HG03175 (cell line): ENCODE data around the gene FOXRED2.
"Not testable (repeated sequence)": the region's sequence is repeated elsewhere in the genome, so short reads cannot be mapped to it uniquely, and the experiment has no call there.

Source experiments
- ATAC-seq: cut with Tn5 transposase; IDR thresholded peaks from one replicate; pipeline ENCODE4 v1.9.1; 2021; ENCODE audit warnings: mild to moderate bottlenecking, moderate library complexity; ENCODE audit not compliant: unreplicated experiment

FOXRED2 gene

GRCh38 chr22:36506637-36507517, at the start of gene FOXRED2:
FOXRED2 (minus strand) TSS chr22:36507040; CDS start chr22:36506422, 618 bp downstream.
- peak; percentile 78 for ATAC-seq

- ATAC-seq = no peak
These were observed 47.3 kb upstream of the FOXRED2 start for GRCh38 chr22:36554098-36554497.

- no peak for ATAC-seq
These were observed 45.4 kb upstream of the FOXRED2 start for GRCh38 chr22:36552289-36552688.

GRCh38 chr22:36550701-36551495, 44.1 kb upstream of the FOXRED2 start:
- ATAC-seq = no peak

GRCh38 chr22:36549033-36549432, 42.2 kb upstream of the FOXRED2 start:
- no peak for ATAC-seq

GRCh38 chr22:36548606-36549005, 41.8 kb upstream of the FOXRED2 start:
- no peak for ATAC-seq

- no peak for ATAC-seq
These were observed 40.1 kb upstream of the FOXRED2 start for GRCh38 chr22:36546932-36547331.

GRCh38 chr22:36546092-36546804, 39.4 kb upstream of the FOXRED2 start:
- no peak for ATAC-seq

- ATAC-seq = no peak
These were observed 37.3 kb upstream of the FOXRED2 start for GRCh38 chr22:36544107-36544620.

- no peak for ATAC-seq
These were observed 35.1 kb upstream of the FOXRED2 start for GRCh38 chr22:36541831-36542411.

GRCh38 chr22:36540867-36541642, 34.2 kb upstream of the FOXRED2 start:
- no peak for ATAC-seq

GRCh38 chr22:36538529-36538928, 31.7 kb upstream of the FOXRED2 start:
- no peak for ATAC-seq

- no peak for ATAC-seq
These were observed 29.9 kb upstream of the FOXRED2 start for GRCh38 chr22:36536717-36537116.

GRCh38 chr22:36533320-36533719, 26.5 kb upstream of the FOXRED2 start:
- ATAC-seq = not testable (repeated sequence)

- no peak for ATAC-seq
These were observed 25.6 kb upstream of the FOXRED2 start for GRCh38 chr22:36532466-36532865.

GRCh38 chr22:36528795-36529751, 22.2 kb upstream of the FOXRED2 start, which contains the start of gene EIF3D:
EIF3D (minus strand) TSS chr22:36529166; CDS start chr22:36526121, 3,045 bp downstream.
- peak; percentile 92 for ATAC-seq

GRCh38 chr22:36528341-36528740, 21.5 kb upstream of the FOXRED2 start:
- ATAC-seq = no peak

GRCh38 chr22:36522662-36523061, 15.8 kb upstream of the FOXRED2 start:
- no peak for ATAC-seq

- ATAC-seq = no peak
These were observed 13.6 kb upstream of the FOXRED2 start for GRCh38 chr22:36520423-36520822.
